SK-N-SH treated with all-trans-retinoic acid at 6 μM for 48 hours (cell line): ENCODE measurements around the gene DCAF7.

Experiments
- ATAC-seq: fragments of 200-7000 bp; cut with Tn5 transposase; 3 replicates; pipeline ENCODE4 v1.9.1; 2020; ENCODE audit warnings: mild to moderate bottlenecking, moderate library complexity
- ARNTL ChIP-seq: fragments of 450-650 bp; formaldehyde crosslinking; IDR thresholded peaks from 2 replicates; pipeline ENCODE4 v1.5.0; 2020; ENCODE audit warnings: low read depth, mild to moderate bottlenecking, moderate library complexity, borderline replicate concordance
- BACH2 ChIP-seq: fragments of 250-450 bp; sonication (Bioruptor Pico); IDR thresholded peaks from 2 replicates; pipeline ENCODE4 v1.9.0; 2021; ENCODE audit warnings: mild to moderate bottlenecking, borderline replicate concordance
- CSDC2 ChIP-seq: fragments of 250-450 bp; sonication (Bioruptor Pico); IDR thresholded peaks from 2 replicates; pipeline ENCODE4 v1.5.0; 2020; ENCODE audit warnings: mild to moderate bottlenecking, moderate library complexity
- CSRNP3 ChIP-seq: fragments of 250-450 bp; sonication (Bioruptor Pico); IDR thresholded peaks from 2 replicates; pipeline ENCODE4 v1.5.1; 2021; ENCODE audit warnings: mild to moderate bottlenecking, moderate library complexity
- ESRRG ChIP-seq: fragments of 250-450 bp; sonication (Bioruptor Pico); IDR thresholded peaks from 2 replicates; pipeline ENCODE4 v1.6.1; 2021; ENCODE audit warnings: mild to moderate bottlenecking
- GLIS3 ChIP-seq: fragments of 250-450 bp; sonication (Bioruptor Pico); IDR thresholded peaks from 2 replicates; pipeline ENCODE4 v1.5.0; 2020; ENCODE audit warnings: mild to moderate bottlenecking, moderate library complexity
- ISL1 ChIP-seq: fragments of 250-450 bp; sonication (Bioruptor Pico); IDR thresholded peaks from 2 replicates; pipeline ENCODE4 v2.1.2; 2022; ENCODE audit warnings: mild to moderate bottlenecking, moderate library complexity
- OSR1 ChIP-seq: fragments of 250-450 bp; sonication (Bioruptor Pico); IDR thresholded peaks from 2 replicates; pipeline ENCODE4 v1.8.0; 2022; ENCODE audit warnings: moderate library complexity, mild to moderate bottlenecking, inconsistent platforms
- PPARA ChIP-seq: fragments of 250-450 bp; sonication (Bioruptor Pico); IDR thresholded peaks from 2 replicates; pipeline ENCODE4 v1.5.0; 2020; ENCODE audit warnings: mild to moderate bottlenecking, borderline replicate concordance
- RARB ChIP-seq: fragments of 250-450 bp; sonication (Bioruptor Pico); IDR thresholded peaks from 2 replicates; pipeline ENCODE4 v1.8.0; 2021; ENCODE audit warnings: mild to moderate bottlenecking, moderate library complexity
- TCF4 ChIP-seq: fragments of 250-450 bp; sonication (Bioruptor Pico); IDR thresholded peaks from 2 replicates; pipeline ENCODE4 v1.8.0; 2021; ENCODE audit warnings: mild to moderate bottlenecking, moderate library complexity, borderline replicate concordance
- TOX ChIP-seq: fragments of 250-450 bp; sonication (Bioruptor Pico); IDR thresholded peaks from 2 replicates; pipeline ENCODE4 v1.8.0; 2021; ENCODE audit warnings: mild to moderate bottlenecking, moderate library complexity, borderline replicate concordance
- TSHZ2 ChIP-seq: fragments of 250-450 bp; sonication (Bioruptor Pico); IDR thresholded peaks from 2 replicates; pipeline ENCODE4 v1.5.0; 2020; ENCODE audit warnings: mild to moderate bottlenecking, moderate library complexity
- ZC3H10 ChIP-seq: fragments of 250-450 bp; sonication (Bioruptor Pico); IDR thresholded peaks from 2 replicates; pipeline ENCODE4 v1.5.1; 2021; ENCODE audit warnings: mild to moderate bottlenecking, moderate library complexity
- ZFP3 ChIP-seq: fragments of 250-450 bp; sonication (Bioruptor Pico); IDR thresholded peaks from 2 replicates; pipeline ENCODE4 v1.5.0; 2020; ENCODE audit warnings: mild to moderate bottlenecking, moderate library complexity
- ZFP30 ChIP-seq: fragments of 450-650 bp; formaldehyde crosslinking; IDR thresholded peaks from 2 replicates; pipeline ENCODE4 v1.5.0; 2022; ENCODE audit warnings: mild to moderate bottlenecking, moderate library complexity
- ZNF565 ChIP-seq: fragments of 450-650 bp; formaldehyde crosslinking; conservative IDR thresholded peaks from 2 replicates; pipeline ENCODE4 v1.5.0; 2020; ENCODE audit warnings: low read depth, mild to moderate bottlenecking, moderate library complexity
- ZNF70 ChIP-seq: fragments of 450-650 bp; formaldehyde crosslinking; IDR thresholded peaks from 2 replicates; pipeline ENCODE4 v1.5.0; 2020; ENCODE audit warnings: mild to moderate bottlenecking, moderate library complexity
- ZNF8 ChIP-seq: fragments of 450-650 bp; formaldehyde crosslinking; IDR thresholded peaks from 2 replicates; pipeline ENCODE4 v1.5.0; 2020; ENCODE audit warnings: mild to moderate bottlenecking, moderate library complexity
- TF ChIP-seq, protein P1 (sequence below): fragments of 250-450 bp; sonication (Bioruptor Pico); IDR thresholded peaks from 2 replicates; pipeline ENCODE4 v1.5.1; 2020; ENCODE audit warnings: low read depth, mild to moderate bottlenecking, moderate library complexity
- TF ChIP-seq, protein P2 (sequence below): fragments of 250-450 bp; sonication (Bioruptor Pico); IDR thresholded peaks from 2 replicates; pipeline ENCODE4 v1.8.0; 2021; ENCODE audit warnings: low read depth, mild to moderate bottlenecking, moderate library complexity, borderline replicate concordance

Gene DCAF7

DNA sequence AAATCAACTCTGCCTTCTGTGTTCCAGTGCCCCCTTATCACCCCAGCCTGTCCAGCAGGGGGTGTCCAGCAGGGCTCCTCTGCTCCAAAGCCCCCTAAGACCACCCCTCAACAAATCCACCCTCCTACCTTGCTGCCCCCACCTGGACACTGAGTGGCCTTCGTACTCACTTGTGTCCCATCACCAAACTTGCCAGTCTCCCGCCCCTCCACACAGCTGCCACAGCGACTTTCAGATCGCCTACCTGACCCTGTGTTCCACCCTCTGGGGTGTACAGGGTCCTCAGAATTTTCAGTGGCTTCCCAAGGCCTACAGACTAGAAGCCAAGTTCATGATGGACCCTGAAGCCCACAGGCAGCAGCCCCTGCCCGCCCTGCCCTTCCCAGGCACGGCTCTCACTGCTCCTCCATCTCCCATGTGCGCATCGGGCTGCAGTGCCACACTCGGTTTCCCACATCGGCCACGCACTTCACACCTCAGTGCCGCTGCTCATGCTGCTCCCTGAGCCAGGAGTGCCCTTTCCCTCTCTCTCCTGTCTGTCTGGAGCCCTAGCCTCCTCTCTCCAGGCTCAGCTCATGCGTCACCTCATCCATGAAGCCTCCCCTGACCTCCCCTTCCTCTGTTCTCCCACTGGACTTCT is 15.3 kb upstream of the DCAF7 start:
- TF ChIP-seq TOX (CRISPR knock-in tag) (no peak), ARNTL (no peak), ISL1 (CRISPR knock-in tag) (no peak), ZNF70 (CRISPR knock-in tag) (no peak), RARB (CRISPR knock-in tag) (no peak), TSHZ2 (CRISPR knock-in tag) (no peak), PPARA (no peak), TCF4 (CRISPR knock-in tag) (no peak), CSRNP3 (CRISPR knock-in tag) (no peak), ZFP3 (CRISPR knock-in tag) (no peak), BACH2 (CRISPR knock-in tag) (no peak), ZNF8 (CRISPR knock-in tag) (no peak)
- TF ChIP-seq, protein P1, sequence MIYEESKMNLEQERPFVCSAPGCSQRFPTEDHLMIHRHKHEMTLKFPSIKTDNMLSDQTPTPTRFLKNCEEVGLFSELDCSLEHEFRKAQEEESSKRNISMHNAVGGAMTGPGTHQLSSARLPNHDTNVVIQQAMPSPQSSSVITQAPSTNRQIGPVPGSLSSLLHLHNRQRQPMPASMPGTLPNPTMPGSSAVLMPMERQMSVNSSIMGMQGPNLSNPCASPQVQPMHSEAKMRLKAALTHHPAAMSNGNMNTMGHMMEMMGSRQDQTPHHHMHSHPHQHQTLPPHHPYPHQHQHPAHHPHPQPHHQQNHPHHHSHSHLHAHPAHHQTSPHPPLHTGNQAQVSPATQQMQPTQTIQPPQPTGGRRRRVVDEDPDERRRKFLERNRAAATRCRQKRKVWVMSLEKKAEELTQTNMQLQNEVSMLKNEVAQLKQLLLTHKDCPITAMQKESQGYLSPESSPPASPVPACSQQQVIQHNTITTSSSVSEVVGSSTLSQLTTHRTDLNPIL (CRISPR knock-in tag), result no peak
- no peak for ATAC-seq

DNA sequence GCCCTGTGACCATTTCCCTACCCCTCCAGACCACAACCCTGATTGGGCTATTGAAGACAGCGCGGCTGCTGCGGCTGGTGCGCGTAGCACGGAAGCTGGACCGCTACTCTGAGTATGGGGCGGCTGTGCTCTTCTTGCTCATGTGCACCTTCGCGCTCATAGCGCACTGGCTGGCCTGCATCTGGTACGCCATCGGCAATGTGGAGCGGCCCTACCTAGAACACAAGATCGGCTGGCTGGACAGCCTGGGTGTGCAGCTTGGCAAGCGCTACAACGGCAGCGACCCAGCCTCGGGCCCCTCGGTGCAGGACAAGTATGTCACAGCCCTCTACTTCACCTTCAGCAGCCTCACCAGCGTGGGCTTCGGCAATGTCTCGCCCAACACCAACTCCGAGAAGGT is 14.6 kb upstream of the DCAF7 start:
- TF ChIP-seq PPARA (no peak), ESRRG (CRISPR knock-in tag) (no peak), ZNF70 (CRISPR knock-in tag) (no peak), ZC3H10 (no peak), ARNTL (no peak), BACH2 (CRISPR knock-in tag) (no peak), OSR1 (CRISPR knock-in tag) (no peak), TCF4 (CRISPR knock-in tag) (no peak), CSDC2 (CRISPR knock-in tag) (no peak), RARB (CRISPR knock-in tag) (no peak), ZFP3 (CRISPR knock-in tag) (no peak), ZNF565 (CRISPR knock-in tag) (no peak), CSRNP3 (CRISPR knock-in tag) (no peak), ZNF8 (CRISPR knock-in tag) (no peak), TOX (CRISPR knock-in tag) (no peak), ZFP30 (CRISPR knock-in tag) (no peak), ISL1 (CRISPR knock-in tag) (no peak), GLIS3 (CRISPR knock-in tag) (no peak)
- TF ChIP-seq, protein P1 (CRISPR knock-in tag), result no peak
- TF ChIP-seq, protein P2, sequence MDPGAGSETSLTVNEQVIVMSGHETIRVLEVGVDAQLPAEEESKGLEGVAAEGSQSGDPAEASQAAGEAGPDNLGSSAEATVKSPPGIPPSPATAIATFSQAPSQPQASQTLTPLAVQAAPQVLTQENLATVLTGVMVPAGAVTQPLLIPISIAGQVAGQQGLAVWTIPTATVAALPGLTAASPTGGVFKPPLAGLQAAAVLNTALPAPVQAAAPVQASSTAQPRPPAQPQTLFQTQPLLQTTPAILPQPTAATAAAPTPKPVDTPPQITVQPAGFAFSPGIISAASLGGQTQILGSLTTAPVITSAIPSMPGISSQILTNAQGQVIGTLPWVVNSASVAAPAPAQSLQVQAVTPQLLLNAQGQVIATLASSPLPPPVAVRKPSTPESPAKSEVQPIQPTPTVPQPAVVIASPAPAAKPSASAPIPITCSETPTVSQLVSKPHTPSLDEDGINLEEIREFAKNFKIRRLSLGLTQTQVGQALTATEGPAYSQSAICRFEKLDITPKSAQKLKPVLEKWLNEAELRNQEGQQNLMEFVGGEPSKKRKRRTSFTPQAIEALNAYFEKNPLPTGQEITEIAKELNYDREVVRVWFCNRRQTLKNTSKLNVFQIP, result no peak
- no peak for ATAC-seq
